HepG2 (cell line): ENCODE results near the gene CACNA1C. TPM values are rescaled to one million over a fixed set of nuclear protein-coding genes. Genes with fewer than 3 reads are reported as not detected.

Experiments
- ATAC-seq: fragments of 200-7000 bp; cut with Tn5 transposase; 3 replicates; pipeline ENCODE4 v1.9.1; 2020; ENCODE audit warnings: mild to moderate bottlenecking, moderate library complexity
- BruUV-seq: library from RNA; stranded (reverse); fragments of 400-500 nt; replicated peaks from 2 replicates; lab custom pipeline; 2021; lab: Mats Ljungman, UMichigan
- CTCF ChIA-PET: fragments of 300-600 bp; formaldehyde crosslinking; extraction: SDS; loops from one replicate; lab custom pipeline; 2021; ENCODE audit warnings: low total read pairs, inconsistent platforms, low intra/inter-chr PET ratio; lab: Yijun Ruan, JAX
- POLR2A ChIA-PET: fragments of 350-600 bp; sonication (Branson Sonifier 250); formaldehyde crosslinking; loops from one replicate; lab custom pipeline; 2020; ENCODE audit warnings: antibody characterized with exemption, inconsistent platforms; lab: Yijun Ruan, JAX
- DNase-seq: peaks from one replicate; pipeline ENCODE4 v3.0.0-alpha.2; 2015; ENCODE audit warnings: low spot score
- FAIRE-seq: peaks from 3 replicates; lab custom pipeline; 2011; peaks lifted over from hg19 to GRCh38; lab: Jason Lieb, UNC
- H2AFZ ChIP-seq: one replicate; pipeline ENCODE4 v1.6.1; 2011; ENCODE audit warnings: low read length, inconsistent platforms
- H3K27ac ChIP-seq: fragments of 300-600 bp; 3 replicates; pipeline ENCODE4 v1.8.0; 2011; ENCODE audit warnings: mixed run types, mild to moderate bottlenecking, mixed read lengths, low read length, inconsistent platforms; ENCODE audit not compliant: insufficient read depth; ENCODE audit errors: extremely low read length
- H3K27me3 ChIP-seq, 2 experiments: fragments of 200-600 bp in 1 of 2; 2 replicates in 1 of 2; 3 replicates in 1 of 2; pipeline versions ENCODE4 v1.6.0 to v1.8.0; 2011; ENCODE audit warnings: low read length in 2 of 2, mild to moderate bottlenecking in 2 of 2, moderate library complexity in 2 of 2, inconsistent platforms in 1 of 2; ENCODE audit not compliant: insufficient read depth in 2 of 2, control insufficient read depth in 1 of 2
- H3K36me3 ChIP-seq, 2 experiments: fragments of 200-600 bp in 1 of 2; replicated peaks in 1 of 2; 2 replicates in 1 of 2; 3 replicates in 1 of 2; pipeline versions ENCODE4 v1.5.1 to v1.8.0; 2011; ENCODE audit warnings: low read length in 2 of 2, inconsistent platforms in 1 of 2; ENCODE audit not compliant: insufficient read depth in 2 of 2, control insufficient read depth in 1 of 2
- H3K4me1 ChIP-seq: 2 replicates; pipeline ENCODE4 v1.5.1; 2012; ENCODE audit warnings: low read length, inconsistent platforms; ENCODE audit not compliant: insufficient read depth
- H3K4me2 ChIP-seq: 2 replicates; pipeline ENCODE4 v1.6.0; 2011; ENCODE audit warnings: low read depth, low read length, inconsistent platforms
- H3K4me3 ChIP-seq, 3 experiments: fragments of 200-600 bp in 1 of 3; sonication (generic), shearing (Covaris generic) in 1 of 3; replicated peaks in 1 of 3; 2 replicates each; pipeline ENCODE4 v1.5.1; 2011 to 2016; ENCODE audit warnings: low read length in 3 of 3, inconsistent platforms in 2 of 3, low read depth in 2 of 3, mild to moderate bottlenecking in 2 of 3, control low read depth in 1 of 3, mixed read lengths in 1 of 3; ENCODE audit not compliant: insufficient read depth in 1 of 3
- H3K79me2 ChIP-seq: one replicate; pipeline ENCODE4 v1.6.1; 2011; ENCODE audit warnings: low read length, inconsistent platforms; ENCODE audit not compliant: insufficient read depth
- H3K9ac ChIP-seq: 2 replicates; pipeline ENCODE4 v1.6.0; 2011; ENCODE audit warnings: mild to moderate bottlenecking, low read depth, low read length, inconsistent platforms; ENCODE audit not compliant: insufficient read depth
- H3K9me3 ChIP-seq: 2 replicates; pipeline ENCODE4 v1.5.1; 2012; ENCODE audit warnings: mild to moderate bottlenecking, low read length
- H4K20me1 ChIP-seq: 2 replicates; pipeline ENCODE4 v1.6.0; 2011; ENCODE audit warnings: inconsistent platforms, mild to moderate bottlenecking, low read length, moderate library complexity; ENCODE audit not compliant: insufficient read depth
- FOXP4 ChIP-seq: sonication (generic); formaldehyde crosslinking; IDR thresholded peaks from 2 replicates; pipeline ENCODE4 v1.4.0; 2020; ENCODE audit warnings: missing genetic modification reagents
- GABPA ChIP-seq, 2 experiments: IDR thresholded peaks; 2 replicates each; pipeline ENCODE4 v1.6.1; 2011 to 2016; ENCODE audit warnings: low read depth in 2 of 2, low read length in 1 of 2, missing biosample characterization in 1 of 2, missing genetic modification characterization in 1 of 2
- GLI4 ChIP-seq: sonication (generic); formaldehyde crosslinking; IDR thresholded peaks from 2 replicates; pipeline ENCODE4 v1.5.1; 2020; ENCODE audit warnings: missing genetic modification reagents, mild to moderate bottlenecking, moderate library complexity, borderline replicate concordance
- HNRNPLL ChIP-seq: fragments of 200-400 bp; formaldehyde crosslinking; IDR thresholded peaks from 2 replicates; pipeline ENCODE4 v1.6.1; 2017; ENCODE audit warnings: mild to moderate bottlenecking, low read depth, low read length; ENCODE audit not compliant: poor library complexity, severe bottlenecking
- KLF13 ChIP-seq: sonication (generic); formaldehyde crosslinking; IDR thresholded peaks from 2 replicates; pipeline ENCODE4 v1.4.0; 2020; ENCODE audit warnings: mild to moderate bottlenecking, missing genetic modification reagents
- MAF1 ChIP-seq: sonication (generic); formaldehyde crosslinking; IDR thresholded peaks from 2 replicates; pipeline ENCODE4 v1.5.0; 2020; ENCODE audit warnings: missing genetic modification reagents, borderline replicate concordance
- RCOR2 ChIP-seq: IDR thresholded peaks from 2 replicates; pipeline ENCODE4 v1.6.1; 2016; ENCODE audit warnings: missing biosample characterization, missing genetic modification reagents
- SNAPC2 ChIP-seq: sonication (generic); formaldehyde crosslinking; IDR thresholded peaks from 2 replicates; pipeline ENCODE4 v1.8.1; 2022; ENCODE audit warnings: mild to moderate bottlenecking, missing genetic modification reagents
- TBX2 ChIP-seq: sonication (generic); formaldehyde crosslinking; IDR thresholded peaks from 2 replicates; pipeline ENCODE4 v1.5.0; 2020; ENCODE audit warnings: missing genetic modification reagents, mild to moderate bottlenecking, borderline replicate concordance
- TFDP1 ChIP-seq: IDR thresholded peaks from 2 replicates; pipeline ENCODE4 v1.6.1; 2016; ENCODE audit warnings: missing compliant biosample characterization, missing genetic modification reagents, borderline replicate concordance
- ZBTB21 ChIP-seq: sonication (generic); formaldehyde crosslinking; IDR thresholded peaks from 2 replicates; pipeline ENCODE4 v1.4.0; 2020; ENCODE audit warnings: missing genetic modification reagents
- ZBTB25 ChIP-seq: IDR thresholded peaks from 2 replicates; pipeline ENCODE4 v1.6.1; 2018; ENCODE audit warnings: missing genetic modification reagents
- ZNF335 ChIP-seq: sonication (generic); formaldehyde crosslinking; IDR thresholded peaks from 2 replicates; pipeline ENCODE4 v1.4.0; 2020; ENCODE audit warnings: missing genetic modification reagents
- ZNF382 ChIP-seq: sonication (generic); formaldehyde crosslinking; IDR thresholded peaks from 2 replicates; pipeline ENCODE4 v1.5.0; 2020; ENCODE audit warnings: missing genetic modification reagents, mild to moderate bottlenecking, borderline replicate concordance
- ZNF558 ChIP-seq: sonication (generic); formaldehyde crosslinking; IDR thresholded peaks from 2 replicates; pipeline ENCODE4 v1.9.0; 2022; ENCODE audit warnings: mild to moderate bottlenecking, missing genetic modification reagents, borderline replicate concordance
- ZNF777 ChIP-seq: sonication (generic); formaldehyde crosslinking; IDR thresholded peaks from 2 replicates; pipeline ENCODE4 v1.4.0; 2020; ENCODE audit warnings: missing genetic modification reagents
- WGBS: methylation state at CpG from one replicate; pipeline ENCODE4 v1.1.6; 2017; ENCODE audit warnings: low lambda C conversion rate; 5-methylcytosine and 5-hydroxymethylcytosine counted together
- in situ Hi-C: cut with HindIII; loops from 2 replicates; pipeline ENCODE4 v1.10.0; 2017; ENCODE audit warnings: low pct_unique_long_range_greater_than_20kb; ENCODE audit not compliant: extremely low pct_ligation_motif_present
- intact Hi-C: fragments of 100-400 bp; cut with micrococcal nuclease; formaldehyde crosslinking; loops from one replicate; pipeline ENCODE4 v1.10.0; 2022; ENCODE audit not compliant: unreplicated experiment
- polyA plus RNA-seq, 8 experiments: library from polyadenylated mRNA; depleted of rRNA in 3 of 8; stranded (reverse) in 7 of 8; unstranded in 1 of 8; fragments of >200 nt; fragmentation: Illumina TruSeq in 4 of 8; extraction: Trizol in 4 of 8; gene quantifications; 2 replicates each; pipeline versions ENCODE4 v1.2.1 to v1.2.3, GENCODE V29; 2011 to 2016; ENCODE audit warnings: low read depth in 4 of 8, missing spikeins in 1 of 8, mixed read lengths in 1 of 8; ENCODE audit not compliant: insufficient read depth in 1 of 8
- total RNA-seq, 5 experiments: library from RNA; depleted of rRNA; stranded (reverse); fragments of >200 nt; fragmentation: Illumina TruSeq; extraction: Trizol; gene quantifications; 2 replicates each; pipeline ENCODE4 v1.2.3, GENCODE V29; 2016; ENCODE audit warnings: low read depth in 1 of 5

CACNA1C gene
- total and polyA plus RNA-seq, 2 of the 13 experiments (the other 11 are each of a cell fraction or from before 2014, with no cell fraction given), result not detected

DNA sequence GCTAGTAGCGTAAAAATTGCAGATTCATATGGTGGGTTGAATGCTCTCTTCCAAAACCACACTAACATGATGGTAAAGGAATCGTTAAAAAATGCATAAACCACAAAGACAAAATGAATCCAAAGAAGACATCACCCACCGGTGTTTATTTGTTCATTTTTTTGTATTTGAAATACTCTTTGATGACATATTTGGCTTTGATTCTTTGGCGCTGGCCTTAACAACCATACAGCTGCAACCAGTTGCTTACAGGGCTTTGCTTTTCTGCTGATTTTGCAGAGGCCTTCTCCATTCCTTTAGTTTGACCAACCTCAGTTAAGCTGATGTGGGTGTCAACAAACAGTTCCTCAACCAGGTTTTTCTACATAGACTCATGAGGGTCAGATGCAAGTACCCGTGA is 103.5 kb downstream of the CACNA1C start:
- FAIRE-seq (no peak), ATAC-seq (no peak), DNase-seq (no peak)
- POLR2A ChIA-PET, result no interaction called here
- WGBS, result 42% methylated on average over 5 of the region's 5 CpGs
- no peak overlapping the region for H3K27ac ChIP-seq
- no TSS peak for BruUV-seq
- H3K4me1 ChIP-seq, result peaks cover 2% of the 10 kb centered on the region
- intact Hi-C loops, result no loop called here
- no peak overlapping the region for H3K9ac ChIP-seq
- H3K9me3 ChIP-seq, result no peaks in the 10 kb centered on the region
- H2AFZ ChIP-seq, result no peak overlapping the region
- in situ Hi-C loops, result no loop called here
- H3K4me3 ChIP-seq, result no peak overlapping the region
- TF ChIP-seq ZNF777 (CRISPR knock-in tag) (no peak), TFDP1 (CRISPR knock-in tag) (no peak), ZBTB21 (CRISPR knock-in tag) (no peak), ZNF382 (no peak), FOXP4 (CRISPR knock-in tag) (no peak), MAF1 (CRISPR knock-in tag) (no peak), GLI4 (CRISPR knock-in tag) (no peak), ZNF558 (CRISPR knock-in tag) (no peak), RCOR2 (no peak), GABPA (IDR thresholded peaks at IDR 0.05; ENCODE audit: low read depth, low read length) (no peak), GABPA (CRISPR knock-in tag; IDR thresholded peaks at IDR 0.05; ENCODE audit: low read depth) (no peak), HNRNPLL (no peak), ZNF335 (CRISPR knock-in tag) (no peak), ZBTB25 (no peak), SNAPC2 (CRISPR knock-in tag) (no peak), TBX2 (CRISPR knock-in tag) (no peak), KLF13 (no peak)
- TF ChIP-seq, all 625 proteins: peak for 0
- Histone ChIP-seq H3K4me2 (no peak overlapping the region), H3K79me2 (no peaks in the 10 kb centered on the region), H4K20me1 (no peaks in the 10 kb centered on the region), H3K36me3 (no peaks in the 10 kb centered on the region), H3K27me3 (peaks cover 4 to 31% of the 10 kb centered on the region in 2 experiments; a peak in 4 of 5 replicates)
- CTCF ChIA-PET, result no interaction called here
